DOHH2 (cell line): Measurements from ENCODE around the gene MBP.
"Not testable (repeated sequence)": the region's sequence is repeated elsewhere in the genome, so short reads cannot be mapped to it uniquely, and the experiment has no call there.

Source experiments
- H3F3A ChIP-seq: fragments of 200-600 bp; sonication (generic), shearing (Covaris generic); 2 replicates; pipeline ENCODE4 v1.6.0; 2016; ENCODE audit warnings: antibody characterized with exemption, mild to moderate bottlenecking; ENCODE audit not compliant: control insufficient read depth, insufficient read depth
- H3K27ac ChIP-seq: fragments of 200-600 bp; sonication (generic); 2 replicates; pipeline ENCODE4 v1.5.1; 2014; ENCODE audit warnings: low read depth, mild to moderate bottlenecking, low read length, moderate library complexity
- H3K27me3 ChIP-seq: fragments of 200-600 bp; sonication (generic); 2 replicates; pipeline ENCODE4 v1.6.1; 2014; ENCODE audit warnings: mild to moderate bottlenecking, low read length, mixed read lengths; ENCODE audit not compliant: control insufficient read depth
- H3K36me3 ChIP-seq: fragments of 200-600 bp; sonication (generic); 2 replicates; pipeline ENCODE4 v1.6.1; 2014; ENCODE audit warnings: mild to moderate bottlenecking, low read length, moderate library complexity, mixed read lengths; ENCODE audit not compliant: control insufficient read depth
- H3K4me1 ChIP-seq: fragments of 200-600 bp; sonication (generic); 2 replicates; pipeline ENCODE4 v1.6.1; 2014; ENCODE audit warnings: mild to moderate bottlenecking, low read length, mixed read lengths; ENCODE audit not compliant: control insufficient read depth
- H3K4me2 ChIP-seq: fragments of 200-600 bp; sonication (generic); 2 replicates; pipeline ENCODE4 v1.6.0; 2014; ENCODE audit warnings: mild to moderate bottlenecking, low read length, moderate library complexity
- H3K4me3 ChIP-seq: fragments of 200-600 bp; sonication (generic); 2 replicates; pipeline ENCODE4 v1.5.1; 2014; ENCODE audit warnings: mild to moderate bottlenecking, low read length, mixed read lengths
- H3K79me2 ChIP-seq: fragments of 200-600 bp; sonication (generic); 2 replicates; pipeline ENCODE4 v1.6.1; 2014; ENCODE audit warnings: mild to moderate bottlenecking, low read length, mixed read lengths; ENCODE audit not compliant: control insufficient read depth
- H3K9me2 ChIP-seq: fragments of 200-600 bp; sonication (generic); replicated peaks from 2 replicates; pipeline ENCODE4 v1.6.1; 2014; ENCODE audit warnings: mild to moderate bottlenecking, low read length, mixed read lengths; ENCODE audit not compliant: control insufficient read depth
- H3K9me3 ChIP-seq: fragments of 200-600 bp; sonication (generic); 2 replicates; pipeline ENCODE4 v1.6.1; 2014; ENCODE audit warnings: antibody characterized with exemption, low read length, mixed read lengths; ENCODE audit not compliant: control insufficient read depth, insufficient read depth
- H4K20me1 ChIP-seq: fragments of 200-600 bp; sonication (generic); 2 replicates; pipeline ENCODE4 v1.6.0; 2014; ENCODE audit warnings: low read depth, mild to moderate bottlenecking, antibody characterized with exemption, low read length, moderate library complexity; ENCODE audit not compliant: control insufficient read depth, insufficient read depth
- CTCF ChIP-seq: fragments of 200-600 bp; sonication (generic); IDR thresholded peaks from one replicate; pipeline ENCODE4 v1.5.1; 2014; ENCODE audit warnings: antibody characterized with exemption, mild to moderate bottlenecking, low read depth, low read length; ENCODE audit not compliant: poor library complexity, severe bottlenecking
- EZH2phosphoT487 ChIP-seq: fragments of 200-600 bp; sonication (generic); IDR thresholded peaks from 2 replicates; pipeline ENCODE4 v1.6.1; 2017; ENCODE audit warnings: borderline replicate concordance, mild to moderate bottlenecking, antibody characterized with exemption, low read length, moderate library complexity, mixed read lengths

The MBP gene

GRCh38 chr18:77021075-77021474, 111.5 kb downstream of the MBP start:
- no peak overlapping the region for H3K4me2 ChIP-seq
- no peaks in the 10 kb centered on the region for H3K9me2 ChIP-seq
- H3K4me3 ChIP-seq: no peak overlapping the region
- H3K4me1 ChIP-seq: peaks cover 25% of the 10 kb centered on the region
- H3K27ac ChIP-seq: no peak overlapping the region
- TF ChIP-seq CTCF: no peak
- H3F3A ChIP-seq: no peaks in the 10 kb centered on the region
- H3K9me3 ChIP-seq: no peaks in the 10 kb centered on the region
- no peaks in the 10 kb centered on the region for H3K27me3 ChIP-seq
- H4K20me1 ChIP-seq: no peaks in the 10 kb centered on the region
- no peaks in the 10 kb centered on the region for H3K79me2 ChIP-seq
- H3K36me3 ChIP-seq: peaks cover 16% of the 10 kb centered on the region

GRCh38 chr18:77020561-77020960, 112.0 kb downstream of the MBP start:
- Histone ChIP-seq H3K27ac (no peak overlapping the region), H4K20me1 (no peaks in the 10 kb centered on the region), H3K36me3 (peaks cover 17% of the 10 kb centered on the region), H3K9me2 (no peaks in the 10 kb centered on the region), H3K9me3 (no peaks in the 10 kb centered on the region), H3K79me2 (no peaks in the 10 kb centered on the region), H3K27me3 (no peaks in the 10 kb centered on the region), H3K4me1 (peaks cover 25% of the 10 kb centered on the region), H3K4me2 (no peak overlapping the region), H3K4me3 (no peak overlapping the region), H3F3A (no peaks in the 10 kb centered on the region)
- TF ChIP-seq CTCF: no peak
- no peak for TF ChIP-seq EZH2phosphoT487

- Histone ChIP-seq H3K9me2 (no peaks in the 10 kb centered on the region), H3K4me2 (no peak overlapping the region), H3K27ac (no peak overlapping the region), H3K36me3 (peaks cover 22% of the 10 kb centered on the region), H4K20me1 (no peaks in the 10 kb centered on the region; the same call in 1 of the 2 replicates), H3K79me2 (no peaks in the 10 kb centered on the region), H3K9me3 (no peaks in the 10 kb centered on the region), H3K4me1 (peaks cover 23% of the 10 kb centered on the region), H3K27me3 (no peaks in the 10 kb centered on the region), H3K4me3 (no peak overlapping the region), H3F3A (no peaks in the 10 kb centered on the region)
- TF ChIP-seq EZH2phosphoT487: no peak
- TF ChIP-seq CTCF: no peak
Observed at GRCh38 chr18:77019641-77020040, 112.9 kb downstream of the MBP start.

DNA sequence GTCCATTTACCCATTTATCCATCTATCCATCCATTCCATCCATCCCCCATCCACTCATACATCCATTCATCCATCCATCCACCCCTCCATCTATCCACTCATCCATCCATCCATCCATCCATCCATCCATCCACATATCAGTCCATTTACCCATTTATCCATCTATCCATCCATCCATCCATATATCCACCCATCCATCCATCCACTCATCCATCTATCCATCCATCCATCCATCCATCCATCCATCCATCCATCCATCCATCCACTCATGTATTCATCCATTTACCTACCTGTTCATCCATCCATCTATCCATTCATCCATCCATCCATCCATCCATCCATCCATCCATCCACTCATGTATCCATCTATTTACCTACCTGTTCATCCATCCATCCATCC, 113.9 kb downstream of the MBP start:
- not testable (repeated sequence) for H3K27me3 ChIP-seq, H3K4me3 ChIP-seq, H3K79me2 ChIP-seq, H3K27ac ChIP-seq, H3K9me3 ChIP-seq, H3F3A ChIP-seq, H3K4me2 ChIP-seq, H4K20me1 ChIP-seq, H3K9me2 ChIP-seq
- Histone ChIP-seq H3K4me1 (peaks cover 13% of the 10 kb centered on the region), H3K36me3 (peaks cover 22% of the 10 kb centered on the region)
